AG04449 (cell line): ENCODE results near the gene LRRC74B.

Experiments used
- CTCF ChIA-PET: fragments of 350-600 bp; formaldehyde crosslinking; extraction: SDS; loops from one replicate; lab custom pipeline; 2021; ENCODE audit warnings: antibody characterized with exemption; lab: Yijun Ruan, JAX
- POLR2A ChIA-PET: fragments of 400-600, 350-600 bp; formaldehyde crosslinking; extraction: SDS; loops from one replicate; lab custom pipeline; 2020; ENCODE audit warnings: antibody characterized with exemption, inconsistent platforms; lab: Yijun Ruan, JAX
- DNase-seq: peaks from one replicate; pipeline ENCODE4 v3.0.0-alpha.2; 2010; ENCODE audit warnings: low read depth, low spot score
- H3K4me3 ChIP-seq: 2 replicates; pipeline ENCODE4 v1.5.1; 2011; ENCODE audit warnings: low read depth, mild to moderate bottlenecking, control low read depth, low read length
- CTCF ChIP-seq: IDR thresholded peaks from one replicate; pipeline ENCODE4 v1.5.1; 2011; ENCODE audit warnings: mild to moderate bottlenecking, moderate library complexity, low read length, control low read depth, inconsistent platforms; ENCODE audit not compliant: insufficient read depth; ENCODE audit errors: missing control alignments

Gene LRRC74B

DNA sequence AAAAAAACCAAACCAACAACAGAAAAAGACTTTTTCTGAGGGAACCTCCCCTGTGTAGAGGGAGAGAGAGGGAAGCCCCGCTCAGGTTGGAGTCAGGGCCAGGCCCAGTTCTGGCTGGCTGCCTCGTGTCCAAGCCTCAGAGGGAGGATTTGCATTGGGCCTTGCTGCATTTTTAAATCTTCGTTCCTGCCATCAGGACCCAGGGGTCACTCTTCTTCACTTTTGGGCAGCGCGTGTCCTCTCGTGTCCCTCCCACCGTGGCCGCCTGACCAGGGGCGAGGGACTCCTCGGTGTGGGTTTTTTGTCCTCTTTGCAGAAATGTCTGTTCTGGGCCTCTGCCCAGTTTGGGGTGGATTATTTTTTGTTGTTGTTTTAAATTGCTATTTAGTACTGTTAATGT, 57.9 kb downstream of the LRRC74B start:
- ChIA-PET CTCF (interaction anchor here (0.7 to 2.2 kb wide), 11 partner anchors 11 to 122 kb away, joined by 3 to 14 read pairs (median 5); partner anchors contain the start of gene LZTR1), POLR2A (interaction anchor here (0.8 kb wide), 1 partner anchor 101 kb away, joined by 3 read pairs; no protein-coding TSS in a partner anchor)
- no peak for DNase-seq
- H3K4me3 ChIP-seq, result no peak overlapping the region
- TF ChIP-seq CTCF, result no peak

DNA sequence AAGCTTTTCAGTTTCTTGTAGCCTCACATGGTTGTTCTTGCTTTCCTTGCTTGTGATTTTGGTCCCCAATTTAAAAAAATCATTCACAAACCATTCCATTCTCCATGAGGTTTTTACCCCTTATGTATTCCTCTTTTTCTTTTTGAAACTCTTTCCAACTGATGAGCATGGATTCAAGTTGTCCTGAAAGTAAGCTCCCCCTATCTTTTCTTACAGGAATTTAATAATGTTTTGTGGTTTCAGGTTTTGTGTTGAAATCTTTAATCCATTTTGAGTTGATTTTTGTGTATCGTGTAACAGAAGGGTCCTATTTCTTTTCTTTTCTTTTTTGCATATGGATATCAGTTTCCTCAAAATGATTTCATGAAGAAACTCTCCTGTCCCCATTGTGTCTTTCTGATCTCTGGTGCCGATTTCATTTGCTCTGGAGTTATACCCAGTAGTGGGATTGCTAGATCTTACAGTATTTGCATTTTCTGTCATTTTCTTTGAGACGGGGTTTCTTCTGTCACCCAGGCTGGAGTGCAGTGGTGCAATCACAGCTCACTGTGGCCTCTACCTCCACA, 58.5 kb downstream of the LRRC74B start:
- H3K4me3 ChIP-seq, result no peak overlapping the region
- no peak for DNase-seq
- ChIA-PET CTCF (interaction anchor here (0.8 to 1.5 kb wide), 6 partner anchors 29 to 144 kb away, joined by 3 to 5 read pairs (median 3); partner anchors contain the start of gene LZTR1), POLR2A (no interaction called here)
- TF ChIP-seq CTCF, result no peak

DNA sequence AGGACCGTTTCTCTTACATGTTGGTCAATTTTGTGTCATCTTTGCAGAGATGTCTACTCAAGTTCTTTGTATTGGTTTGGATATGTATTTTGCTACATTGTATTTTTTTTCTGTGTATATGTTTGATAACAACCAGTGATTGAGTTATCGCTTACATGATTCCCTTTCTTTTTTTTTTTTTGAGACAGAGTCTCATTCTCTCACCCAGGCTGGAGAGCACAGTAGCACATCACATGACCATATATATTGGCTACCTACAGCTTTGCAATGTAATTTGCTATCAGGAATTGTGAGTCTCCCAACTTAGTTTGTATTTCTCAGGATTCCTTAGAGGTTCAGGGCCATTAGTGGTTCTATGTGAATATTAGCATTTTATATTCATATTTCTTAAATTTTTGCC, 59.5 kb downstream of the LRRC74B start:
- no peak for DNase-seq
- POLR2A ChIA-PET, result no interaction called here

GRCh38 chr22:21106000-21106399, 60.3 kb downstream of the LRRC74B start:
- TF ChIP-seq CTCF, result no peak
- CTCF ChIA-PET, result interaction anchor here (1.5 kb wide), 1 partner anchor 50 kb away, joined by 3 read pairs; no protein-coding TSS in a partner anchor
- POLR2A ChIA-PET, result no interaction called here
- no peak for DNase-seq
- no peak overlapping the region for H3K4me3 ChIP-seq

More for the DNA sequence above, 59.5 kb downstream of the LRRC74B start:
- H3K4me3 ChIP-seq, result no peak overlapping the region
- CTCF ChIA-PET, result interaction anchor here (1.3 to 1.5 kb wide), 2 partner anchors 49 to 98 kb away, joined by 3 read pairs; no protein-coding TSS in a partner anchor
- TF ChIP-seq CTCF, result no peak

DNA sequence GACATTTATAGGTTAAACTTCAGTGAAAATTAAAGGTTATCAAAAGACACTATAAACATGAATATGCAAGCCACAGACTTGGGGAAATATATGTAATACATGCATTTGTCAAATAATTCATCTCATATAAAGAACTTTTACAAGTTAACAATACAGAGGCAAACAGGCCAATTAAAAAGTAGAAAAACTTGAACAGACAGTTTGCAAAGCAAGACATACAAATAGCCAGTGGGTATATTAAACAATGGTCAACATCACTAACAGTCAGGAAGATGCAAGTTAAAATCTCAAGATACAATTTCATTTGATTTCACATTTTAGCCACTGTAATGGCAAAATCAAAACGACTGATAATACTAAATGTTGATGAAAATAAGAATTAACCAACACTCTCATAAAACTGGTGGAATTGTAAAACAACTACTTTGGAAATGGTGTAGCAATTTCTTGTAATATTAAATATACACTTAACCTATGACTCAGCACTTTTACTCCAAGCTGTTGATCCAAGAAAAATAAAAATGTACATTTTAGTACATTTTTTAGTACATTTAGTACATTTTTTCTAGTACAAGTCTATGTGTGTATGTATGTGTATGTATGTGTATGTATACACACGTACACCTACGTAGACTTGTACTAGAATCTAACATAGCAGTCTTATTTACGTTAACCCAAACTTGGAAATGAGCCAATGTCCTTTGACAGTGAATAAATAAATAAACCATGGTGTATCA, 62.8 kb downstream of the LRRC74B start:
- no peak for DNase-seq
- no peak for TF ChIP-seq CTCF
- ChIA-PET CTCF (interaction anchor here (1.0 to 1.8 kb wide), 3 partner anchors 7 to 127 kb away, joined by 3 to 9 read pairs (median 3); partner anchors contain the start of gene LZTR1), POLR2A (no interaction called here)
- no peak overlapping the region for H3K4me3 ChIP-seq
